HG03521 (cell line): ENCODE measurements around the gene MRPS30.
"Not testable (repeated sequence)": the region's sequence is repeated elsewhere in the genome, so short reads cannot be mapped to it uniquely, and the experiment has no call there.

Experiments used
- ATAC-seq: cut with Tn5 transposase; IDR thresholded peaks from one replicate; pipeline ENCODE4 v1.9.1; 2021; ENCODE audit warnings: mild to moderate bottlenecking, moderate library complexity; ENCODE audit not compliant: unreplicated experiment

Gene MRPS30

GRCh38 chr5:44814761-44815160 is 6.0 kb downstream of the MRPS30 start:
- ATAC-seq = no peak

GRCh38 chr5:44821164-44821563 is 12.4 kb downstream of the MRPS30 start:
- no peak for ATAC-seq

- ATAC-seq = not testable (repeated sequence)
Measured at GRCh38 chr5:44824662-44825061, 15.9 kb downstream of the MRPS30 start.

GRCh38 chr5:44827681-44828080 is 18.9 kb downstream of the MRPS30 start:
- no peak for ATAC-seq

GRCh38 chr5:44828719-44829118 is 20.0 kb downstream of the MRPS30 start:
- ATAC-seq = no peak

GRCh38 chr5:44830951-44831350 is 22.2 kb downstream of the MRPS30 start:
- ATAC-seq = no peak

- ATAC-seq = no peak
Measured at GRCh38 chr5:44833249-44833648, 24.5 kb downstream of the MRPS30 start.

- no peak for ATAC-seq
Measured at GRCh38 chr5:44835693-44836092, 26.9 kb downstream of the MRPS30 start.

GRCh38 chr5:44839018-44839681 is 30.4 kb downstream of the MRPS30 start:
- no peak for ATAC-seq

GRCh38 chr5:44842496-44843282 is 33.9 kb downstream of the MRPS30 start:
- ATAC-seq = no peak

- ATAC-seq = no peak
Measured at GRCh38 chr5:44844744-44845143, 36.0 kb downstream of the MRPS30 start.

- ATAC-seq = no peak
Measured at GRCh38 chr5:44845777-44846176, 37.0 kb downstream of the MRPS30 start.

GRCh38 chr5:44847206-44847852 is 38.6 kb downstream of the MRPS30 start:
- no peak for ATAC-seq

- ATAC-seq = no peak
Measured at GRCh38 chr5:44860267-44860666, 51.5 kb downstream of the MRPS30 start.

- ATAC-seq = no peak
Measured at GRCh38 chr5:44862808-44863207, 54.1 kb downstream of the MRPS30 start.
